RCC 7860 (cell line): ENCODE measurements around the gene CFL2.
A peak's percentile ranks its signal among the peaks of the same experiment; 100 is the strongest.

ENCODE experiments used
- DNase-seq: peaks from one replicate; pipeline ENCODE4 v3.0.0-alpha.2; 2015; ENCODE audit warnings: low spot score
- FAIRE-seq: peaks from 2 replicates; lab custom pipeline; 2012; peaks lifted over from hg19 to GRCh38; lab: Jason Lieb, UNC

CFL2 gene

GRCh38 chr14:34678306-34678705, 36.1 kb downstream of the CFL2 start:
- FAIRE-seq, result no peak
- no peak for DNase-seq

GRCh38 chr14:34676516-34677211, 37.7 kb downstream of the CFL2 start:
- FAIRE-seq, result no peak
- no peak for DNase-seq

- FAIRE-seq, result no peak
These were observed 40.7 kb downstream of the CFL2 start for GRCh38 chr14:34673702-34674101.

GRCh38 chr14:34671716-34672115, 42.7 kb downstream of the CFL2 start:
- FAIRE-seq, result no peak
- no peak for DNase-seq

More at GRCh38 chr14:34673702-34674101, 40.7 kb downstream of the CFL2 start:
- no peak for DNase-seq

- FAIRE-seq (no peak), DNase-seq (no peak)
These were observed 46.3 kb downstream of the CFL2 start for GRCh38 chr14:34668111-34668510.

GRCh38 chr14:34667007-34667406, 47.4 kb downstream of the CFL2 start:
- FAIRE-seq, result no peak
- DNase-seq, result no peak

- peak; percentile 59 for DNase-seq
- peak; percentile 44 for FAIRE-seq
These were observed 48.5 kb downstream of the CFL2 start for GRCh38 chr14:34665785-34666435.

GRCh38 chr14:34662561-34663088, 51.8 kb downstream of the CFL2 start:
- no peak for DNase-seq
- no peak for FAIRE-seq

- DNase-seq, result no peak
- FAIRE-seq, result no peak
These were observed 53.6 kb downstream of the CFL2 start for GRCh38 chr14:34660796-34661195.
